GM19467 (cell line): ENCODE results near the gene KRTAP4-2.
"Not testable (repeated sequence)": the region's sequence is repeated elsewhere in the genome, so short reads cannot be mapped to it uniquely, and the experiment has no call there.

Source experiments
- ATAC-seq: cut with Tn5 transposase; IDR thresholded peaks from one replicate; pipeline ENCODE4 v1.9.1; 2021; ENCODE audit warnings: mild to moderate bottlenecking, moderate library complexity; ENCODE audit not compliant: unreplicated experiment

Gene KRTAP4-2

GRCh38 chr17:41177727-41178271 is at the start of gene KRTAP4-2:
Gene KRTAP4-2 (minus strand): TSS chr17:41178221. CDS start chr17:41178164, 57 bp downstream.
- no peak for ATAC-seq

- ATAC-seq, result not testable (repeated sequence)
These were observed 48.6 kb upstream of the KRTAP4-2 start, which contains the start of gene KRTAP9-2 for GRCh38 chr17:41226598-41227095. Gene KRTAP9-2 (plus strand): TSS chr17:41226648. CDS start chr17:41226655, 7 bp downstream.

GRCh38 chr17:41226051-41226450 is 48.0 kb upstream of the KRTAP4-2 start:
- no peak for ATAC-seq

GRCh38 chr17:41223821-41224220 is 45.8 kb upstream of the KRTAP4-2 start:
- no peak for ATAC-seq

GRCh38 chr17:41215681-41216080 is 37.7 kb upstream of the KRTAP4-2 start:
- ATAC-seq, result no peak

GRCh38 chr17:41212524-41213169 is 34.6 kb upstream of the KRTAP4-2 start:
- ATAC-seq, result no peak

GRCh38 chr17:41211845-41212466 is 33.9 kb upstream of the KRTAP4-2 start:
- ATAC-seq, result no peak

GRCh38 chr17:41199421-41200078 is 21.5 kb upstream of the KRTAP4-2 start:
- ATAC-seq, result no peak

GRCh38 chr17:41196068-41196467 is 18.0 kb upstream of the KRTAP4-2 start:
- no peak for ATAC-seq

- no peak for ATAC-seq
These were observed 12.3 kb upstream of the KRTAP4-2 start for GRCh38 chr17:41190328-41190727.

- ATAC-seq, result not testable (repeated sequence)
These were observed 11.9 kb upstream of the KRTAP4-2 start, which contains the start of gene KRTAP9-1 for GRCh38 chr17:41189837-41190318. Gene KRTAP9-1 (plus strand): TSS chr17:41189887. CDS start chr17:41189887, 0 bp downstream.

GRCh38 chr17:41186872-41187271 is 8.9 kb upstream of the KRTAP4-2 start:
- ATAC-seq, result no peak

GRCh38 chr17:41185001-41185400 is 7.0 kb upstream of the KRTAP4-2 start:
- no peak for ATAC-seq

- ATAC-seq, result no peak
These were observed 6.5 kb upstream of the KRTAP4-2 start, which contains the start of gene KRTAP4-1 for GRCh38 chr17:41184480-41184961. Gene KRTAP4-1 (minus strand): TSS chr17:41184911. CDS start chr17:41184854, 57 bp downstream.

- no peak for ATAC-seq
These were observed 1.0 kb upstream of the KRTAP4-2 start for GRCh38 chr17:41178843-41179616.

GRCh38 chr17:41178341-41178740 is 320 bp upstream of the KRTAP4-2 start:
- no peak for ATAC-seq

GRCh38 chr17:41176744-41177387 is 1.2 kb downstream of the KRTAP4-2 start:
- no peak for ATAC-seq

GRCh38 chr17:41171886-41172285 is 6.1 kb downstream of the KRTAP4-2 start:
- ATAC-seq, result no peak

GRCh38 chr17:41168121-41168520 is 9.9 kb downstream of the KRTAP4-2 start, which contains the start of gene KRTAP4-3:
Gene KRTAP4-3 (minus strand): TSS chr17:41168221. CDS start chr17:41168172, 49 bp downstream.
- ATAC-seq, result no peak
